ENCODE measurements around the gene ARHGAP26.

Gene ARHGAP26

GRCh38 chr5:143128412-143129071, 358.4 kb downstream of the ARHGAP26 start:
- Histone ChIP-seq H3K27me3 (ENCODE audit: insufficient read depth, low read length) (no peaks in the 10 kb centered on the region), H3K9me3 (ENCODE audit: low read length) (no peaks in the 10 kb centered on the region), H3K79me2 (ENCODE audit: insufficient read depth, low read length) (no peaks in the 10 kb centered on the region), H3K4me2 (ENCODE audit: low read length) (no peak overlapping the region), H4K20me1 (ENCODE audit: insufficient read depth, low read length) (no peaks in the 10 kb centered on the region), H2AFZ (ENCODE audit: low read length) (no peak overlapping the region), H3K27ac (ENCODE audit: low read depth, low read length, poor library complexity, severe bottlenecking) (no peak overlapping the region), H3K36me3 (ENCODE audit: insufficient read depth, low read length) (no peaks in the 10 kb centered on the region), H3K9ac (ENCODE audit: low read length) (no peak overlapping the region), H3K4me3 (ENCODE audit: low read depth, low read length, poor library complexity, severe bottlenecking) (no peak overlapping the region), H3K4me1 (ENCODE audit: insufficient read depth, low read length, severe bottlenecking) (peaks cover 44% of the 10 kb centered on the region), H3F3A (ENCODE audit: insufficient read depth, low read length) (no peaks in the 10 kb centered on the region), H3K9me2 (ENCODE audit: low read depth, low read length) (no peaks in the 10 kb centered on the region)
- TF ChIP-seq EZH2 (IDR thresholded peaks at IDR 0.05; ENCODE audit: borderline replicate concordance, low read length): no peak
- TF ChIP-seq CTCF (IDR thresholded peaks at IDR 0.05; ENCODE audit: low read length): no peak

DNA sequence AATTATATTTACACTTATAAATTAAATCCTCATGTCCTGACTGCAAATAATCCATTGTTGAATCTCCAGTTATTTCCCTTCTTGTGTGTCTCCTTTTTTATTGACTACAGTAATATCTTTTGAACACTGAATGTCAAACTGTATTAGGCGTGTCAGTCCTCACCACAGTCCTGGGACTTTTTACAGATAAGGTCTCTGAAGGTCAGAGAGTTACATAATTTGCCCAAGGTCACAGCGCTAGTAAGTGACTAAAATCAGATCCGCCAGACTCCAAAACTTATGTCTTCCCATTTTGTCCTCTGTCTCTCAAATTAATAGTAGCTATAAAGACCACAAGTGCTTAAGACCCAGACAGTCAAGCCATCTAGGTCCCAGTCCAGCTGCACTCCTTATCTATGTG, 359.0 kb downstream of the ARHGAP26 start:
- Histone ChIP-seq H3K9me3 (ENCODE audit: low read length) (no peaks in the 10 kb centered on the region), H3K4me3 (ENCODE audit: low read depth, low read length, poor library complexity, severe bottlenecking) (no peak overlapping the region), H3K4me1 (ENCODE audit: insufficient read depth, low read length, severe bottlenecking) (peaks cover 43% of the 10 kb centered on the region), H3K9ac (ENCODE audit: low read length) (no peak overlapping the region), H2AFZ (ENCODE audit: low read length) (no peak overlapping the region), H3K79me2 (ENCODE audit: insufficient read depth, low read length) (no peaks in the 10 kb centered on the region), H3K9me2 (ENCODE audit: low read depth, low read length) (no peaks in the 10 kb centered on the region), H3K4me2 (ENCODE audit: low read length) (no peak overlapping the region), H3F3A (ENCODE audit: insufficient read depth, low read length) (no peaks in the 10 kb centered on the region), H3K27ac (ENCODE audit: low read depth, low read length, poor library complexity, severe bottlenecking) (no peak overlapping the region), H3K27me3 (ENCODE audit: insufficient read depth, low read length) (no peaks in the 10 kb centered on the region), H3K36me3 (ENCODE audit: insufficient read depth, low read length) (no peaks in the 10 kb centered on the region), H4K20me1 (ENCODE audit: insufficient read depth, low read length) (no peaks in the 10 kb centered on the region)
- TF ChIP-seq CTCF (IDR thresholded peaks at IDR 0.05; ENCODE audit: low read length) (no peak), EZH2 (IDR thresholded peaks at IDR 0.05; ENCODE audit: borderline replicate concordance, low read length) (no peak)

DNA sequence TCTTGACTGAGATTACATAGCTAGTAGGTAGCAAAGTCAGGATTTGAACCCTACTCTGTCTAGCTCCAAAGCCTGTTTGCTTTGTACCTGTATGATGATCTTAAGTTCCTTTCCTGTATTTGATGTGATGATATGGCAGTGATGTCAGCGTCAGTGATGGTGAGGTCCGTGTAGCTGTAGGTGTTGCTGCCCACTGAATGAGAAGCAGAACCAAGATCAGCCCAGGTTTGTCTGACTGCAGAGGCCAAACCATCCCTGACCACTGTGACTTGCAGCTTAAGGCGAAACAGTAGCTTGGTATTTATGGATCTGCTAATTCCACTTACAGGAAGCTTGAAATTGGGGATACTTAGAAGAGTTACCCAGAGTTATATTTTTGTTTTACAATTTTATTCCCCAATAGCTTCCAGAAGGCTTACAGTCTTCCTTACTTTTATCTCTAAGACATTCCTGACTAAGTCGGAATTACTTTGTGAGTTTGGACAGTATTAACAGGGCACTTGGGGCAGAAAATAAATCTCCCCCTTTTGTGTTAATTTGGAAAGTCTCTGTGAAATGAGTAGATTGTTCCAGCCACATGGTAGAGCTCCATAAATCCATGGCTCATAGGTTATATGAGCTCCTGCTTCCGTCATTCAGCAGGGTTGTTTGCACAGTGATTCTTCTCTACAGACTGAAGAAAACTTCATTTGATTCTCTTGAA, 359.9 kb downstream of the ARHGAP26 start:
- Histone ChIP-seq H3K79me2 (ENCODE audit: insufficient read depth, low read length) (no peaks in the 10 kb centered on the region), H3K4me2 (ENCODE audit: low read length) (no peak overlapping the region), H3K27ac (ENCODE audit: low read depth, low read length, poor library complexity, severe bottlenecking) (no peak overlapping the region), H3K9me2 (ENCODE audit: low read depth, low read length) (no peaks in the 10 kb centered on the region), H3K4me3 (ENCODE audit: low read depth, low read length, poor library complexity, severe bottlenecking) (no peak overlapping the region), H4K20me1 (ENCODE audit: insufficient read depth, low read length) (no peaks in the 10 kb centered on the region), H3K27me3 (ENCODE audit: insufficient read depth, low read length) (no peaks in the 10 kb centered on the region), H3K36me3 (ENCODE audit: insufficient read depth, low read length) (no peaks in the 10 kb centered on the region), H3F3A (ENCODE audit: insufficient read depth, low read length) (no peaks in the 10 kb centered on the region), H3K9ac (ENCODE audit: low read length) (no peak overlapping the region), H2AFZ (ENCODE audit: low read length) (no peak overlapping the region), H3K4me1 (ENCODE audit: insufficient read depth, low read length, severe bottlenecking) (peaks cover 35% of the 10 kb centered on the region), H3K9me3 (ENCODE audit: low read length) (no peaks in the 10 kb centered on the region)
- no peak for TF ChIP-seq CTCF (IDR thresholded peaks at IDR 0.05; ENCODE audit: low read length)
- TF ChIP-seq EZH2 (IDR thresholded peaks at IDR 0.05; ENCODE audit: borderline replicate concordance, low read length): no peak
